K562 (cell line): Measurements from ENCODE around the gene PPP1R14B. TPM values are rescaled to one million over a fixed set of nuclear protein-coding genes. Genes with fewer than 3 reads are reported as not detected.

Experiments
- BRD9 ChIP-seq: fragments of 450-650 bp; IDR thresholded peaks from 2 replicates; pipeline ENCODE4 v1.6.1; 2018; ENCODE audit warnings: low read depth; ENCODE audit not compliant: partially characterized antibody
- CHCHD3 ChIP-seq: fragments of 250-450 bp; sonication (Bioruptor Pico); IDR thresholded peaks from 2 replicates; pipeline ENCODE4 v2.1.2; 2022; ENCODE audit warnings: mild to moderate bottlenecking
- DIDO1 ChIP-seq: fragments of 450-650 bp; IDR thresholded peaks from 2 replicates; pipeline ENCODE4 v1.6.1; 2016; ENCODE audit warnings: low read depth, missing biosample characterization, missing genetic modification characterization
- DLX4 ChIP-seq: fragments of 250-450 bp; sonication (Bioruptor Pico); IDR thresholded peaks from 2 replicates; pipeline ENCODE4 v1.6.1; 2021; ENCODE audit warnings: mild to moderate bottlenecking
- FOS ChIP-seq: IDR thresholded peaks from 3 replicates; pipeline ENCODE4 v1.6.1; 2011; ENCODE audit not compliant: insufficient read length; ENCODE audit errors: extremely low read depth
- HIVEP1 ChIP-seq: fragments of 250-450 bp; sonication (Bioruptor Pico); IDR thresholded peaks from 2 replicates; pipeline ENCODE4 v1.4.0; 2020; ENCODE audit warnings: mild to moderate bottlenecking
- HMG20B ChIP-seq: fragments of 250-450 bp; sonication (Bioruptor Pico); IDR thresholded peaks from 2 replicates; pipeline ENCODE4 v1.5.0; 2021; ENCODE audit warnings: mild to moderate bottlenecking
- KLF1 ChIP-seq: fragments of 450-650 bp; IDR thresholded peaks from 2 replicates; pipeline ENCODE4 v1.6.1; 2016; ENCODE audit warnings: missing genetic modification characterization, missing compliant biosample characterization
- NR1H2 ChIP-seq: sonication (generic); formaldehyde crosslinking; IDR thresholded peaks from 2 replicates; pipeline ENCODE4 v1.4.0; 2020; ENCODE audit warnings: mild to moderate bottlenecking, missing genetic modification reagents
- OTX1 ChIP-seq: fragments of 450-650 bp; formaldehyde crosslinking; IDR thresholded peaks from 2 replicates; pipeline ENCODE4 v1.4.0; 2022; ENCODE audit warnings: mild to moderate bottlenecking
- POLR2A ChIP-seq: fragments of 450-650 bp; conservative IDR thresholded peaks from 2 replicates; pipeline ENCODE4 v1.6.1; 2016
- STAG1 ChIP-seq: sonication (generic); formaldehyde crosslinking; IDR thresholded peaks from 2 replicates; pipeline ENCODE4 v1.5.0; 2020; ENCODE audit warnings: missing genetic modification reagents, borderline replicate concordance
- TCF3 ChIP-seq: sonication (generic); formaldehyde crosslinking; IDR thresholded peaks from 2 replicates; pipeline ENCODE4 v1.4.0; 2020; ENCODE audit warnings: mild to moderate bottlenecking, missing genetic modification reagents
- TEAD1 ChIP-seq, 2 experiments: fragments of 450-650 bp in 1 of 2; sonication (generic) in 1 of 2; formaldehyde crosslinking; IDR thresholded peaks; 2 replicates each; pipeline versions ENCODE4 v1.4.0 to v1.8.0; 2020 to 2022; ENCODE audit warnings: mild to moderate bottlenecking in 2 of 2, missing genetic modification reagents in 1 of 2
- ZBTB1 ChIP-seq: sonication (generic); formaldehyde crosslinking; IDR thresholded peaks from 2 replicates; pipeline ENCODE4 v1.8.1; 2023; ENCODE audit warnings: missing genetic modification reagents, low read depth, mild to moderate bottlenecking, borderline replicate concordance
- ZBTB11 ChIP-seq, 3 experiments: fragments of 200-800 bp in 1 of 3; fragments of 250-450 bp in 1 of 3; fragments of 450-650 bp in 1 of 3; sonication (Bioruptor Pico) in 1 of 3; sonication (Bioruptor generic) in 1 of 3; formaldehyde crosslinking in 1 of 3; IDR thresholded peaks; 2 replicates each; pipeline versions ENCODE4 v1.6.1 to v1.8.0; 2016 to 2022; ENCODE audit warnings: mild to moderate bottlenecking in 2 of 3, missing genetic modification characterization in 2 of 3, missing compliant biosample characterization in 1 of 3, moderate library complexity in 1 of 3
- ZNF133 ChIP-seq: fragments of 250-450 bp; sonication (Bioruptor Pico); IDR thresholded peaks from 2 replicates; pipeline ENCODE4 v1.4.0; 2020; ENCODE audit warnings: mild to moderate bottlenecking
- ZNF316 ChIP-seq: fragments of 450-650 bp; IDR thresholded peaks from 2 replicates; pipeline ENCODE4 v1.6.1; 2016
- ZNF609 ChIP-seq: sonication (generic); formaldehyde crosslinking; IDR thresholded peaks from 2 replicates; pipeline ENCODE4 v1.8.1; 2023; ENCODE audit warnings: missing genetic modification reagents, mild to moderate bottlenecking, borderline replicate concordance
- ZNF696 ChIP-seq: fragments of 250-450 bp; sonication (Bioruptor Pico); conservative IDR thresholded peaks from 2 replicates; pipeline ENCODE4 v1.4.0; 2020; ENCODE audit warnings: mild to moderate bottlenecking, moderate library complexity
- polyA plus RNA-seq, 8 experiments: library from polyadenylated mRNA; depleted of rRNA in 4 of 8; stranded (reverse) in 5 of 8; unstranded in 3 of 8; fragments of >200 nt; fragmentation: Nextera tagmentation in 2 of 8; fragmentation: Illumina TruSeq in 1 of 8; extraction: Ambion mirVana in 2 of 8; extraction: Trizol in 1 of 8; gene quantifications; 2 replicates each; pipeline versions ENCODE4 v1.2.1 to v1.2.3, GENCODE V29; 2011 to 2014; ENCODE audit warnings: inconsistent platforms in 1 of 8, missing spikeins in 1 of 8
- total RNA-seq, 7 experiments: library from RNA; depleted of rRNA in 6 of 7; stranded (reverse); fragments of >200 nt in 6 of 7; fragmentation: Illumina TruSeq in 2 of 7; extraction: Trizol in 2 of 7; gene quantifications; 2 replicates each; pipeline versions ENCODE4 v1.2.1 to v1.2.3, GENCODE V29; 2011 to 2021; ENCODE audit warnings: low replicate concordance in 1 of 7

PPP1R14B gene
- total and polyA plus RNA-seq, 9 of the 15 experiments (the other 6 are each of a cell fraction or from before 2014, with no cell fraction given) = 7.7 to 566 (median 212) TPM

- TF ChIP-seq ZNF609 (no peak), ZNF696 (CRISPR knock-in tag) (no peak), POLR2A (peak; percentile 77), BRD9 (no peak), STAG1 (CRISPR knock-in tag) (no peak), HIVEP1 (CRISPR knock-in tag) (no peak), ZBTB11 (CRISPR knock-in tag; IDR thresholded peaks at IDR 0.05) (no peak), ZNF133 (CRISPR knock-in tag) (no peak), OTX1 (no peak), TEAD1 (CRISPR knock-in tag; IDR thresholded peaks at IDR 0.05) (peak in 1 of 2 experiments; percentile 85; a peak in 2 of 4 replicates), DLX4 (CRISPR knock-in tag) (no peak), KLF1 (tag) (no peak), CHCHD3 (CRISPR knock-in tag) (no peak), TCF3 (no peak), HMG20B (CRISPR knock-in tag) (no peak), NR1H2 (CRISPR knock-in tag) (no peak), ZNF316 (no peak), DIDO1 (no peak), ZBTB1 (CRISPR knock-in tag) (no peak), FOS (no peak)
Measured at GRCh38 chr11:64245797-64246620, 734 bp downstream of the PPP1R14B start (continued).
